Measurements from ENCODE around the gene CLMN. TPM values are rescaled to one million over a fixed set of nuclear protein-coding genes. Genes with fewer than 3 reads are reported as not detected.

CLMN gene
- total and polyA plus RNA-seq, 9 of the 15 experiments (the other 6 are each of a cell fraction or from before 2014, with no cell fraction given), result 0.01 to 0.18 (median 0.07) TPM; not detected in 4

DNA sequence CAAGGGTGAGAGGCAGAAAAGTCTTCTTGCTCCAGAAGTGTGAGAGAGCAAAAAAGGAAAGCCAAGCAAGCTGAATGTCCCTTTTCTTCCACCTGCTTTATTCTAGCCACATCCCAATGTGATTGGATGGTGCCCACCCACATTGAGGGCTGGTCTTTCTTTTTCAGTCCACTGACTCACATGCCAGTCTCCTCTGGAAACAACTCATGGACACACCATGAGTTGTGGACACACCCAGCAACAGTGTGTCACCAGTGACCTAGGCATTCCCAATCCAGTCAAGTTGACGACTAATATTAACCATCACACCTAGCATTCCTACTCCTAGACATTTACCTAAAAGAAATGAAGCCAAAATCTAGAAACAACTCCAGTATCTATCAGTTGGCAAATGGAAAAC, 155.2 kb downstream of the CLMN start:
- ATAC-seq (no peak), FAIRE-seq (no peak), DNase-seq (ENCODE audit: extremely low read depth in 1 of 4, low spot score in 3 of 4) (no peak)
- Histone ChIP-seq H3K27ac (ENCODE audit: extremely low read depth, low read depth, low read length) (no peak overlapping the region), H3K4me1 (replicated peaks in 1 of 2; ENCODE audit: control insufficient read depth in 2 of 2, insufficient read depth in 2 of 2, low read length in 2 of 2) (no peaks in the 10 kb centered on the region), H3K9me1 (ENCODE audit: control insufficient read depth, insufficient read depth, low read length) (no peaks in the 10 kb centered on the region), H2AFZ (ENCODE audit: low read depth, low read length) (no peak overlapping the region), H3K9ac (ENCODE audit: insufficient read depth in 1 of 2, low read depth in 2 of 2, low read length in 2 of 2) (no peak overlapping the region), H3K27me3 (ENCODE audit: control insufficient read depth in 2 of 2, insufficient read depth in 2 of 2, low read length in 2 of 2) (no peaks in the 10 kb centered on the region), H3K9me3 (replicated peaks; ENCODE audit: control insufficient read depth, insufficient read depth, low read depth, low read length) (no peaks in the 10 kb centered on the region), H3K79me2 (ENCODE audit: control insufficient read depth, insufficient read depth, low read length) (no peaks in the 10 kb centered on the region), H3K36me3 (ENCODE audit: control insufficient read depth, insufficient read depth, low read length) (no peaks in the 10 kb centered on the region), H4K20me1 (replicated peaks; ENCODE audit: control insufficient read depth, insufficient read depth, low read length) (no peaks in the 10 kb centered on the region), H3K4me3 (no peak overlapping the region), H3K4me2 (ENCODE audit: insufficient read depth, low read length) (no peak overlapping the region)
- no peak for TF ChIP-seq EP300 (IDR thresholded peaks at IDR 0.05; ENCODE audit: low read length)
- TF ChIP-seq GATA2 (CRISPR knock-in tag; IDR thresholded peaks at IDR 0.05), result no peak
- TF ChIP-seq ZNF830 (CRISPR knock-in tag; IDR thresholded peaks at IDR 0.05), result no peak
- no peak for TF ChIP-seq ZC3H4 (CRISPR knock-in tag; IDR thresholded peaks at IDR 0.05; ENCODE audit: borderline replicate concordance)
- TF ChIP-seq HOXB6 (CRISPR knock-in tag; IDR thresholded peaks at IDR 0.05; ENCODE audit: borderline replicate concordance), result no peak
- in situ Hi-C loops (cut with MboI), result no loop called here
- 0% methylated on average over 1 of the region's 1 CpG for WGBS (ENCODE audit: insufficient coverage, low coverage, missing lambda C conversion rate)
- ChIA-PET POLR2A (no interaction called here), CTCF (ENCODE audit: low intra/inter-chr PET ratio) (no interaction called here)
- intact Hi-C loops (cut with micrococcal nuclease), result no loop called here
- BruUV-seq (replicated peaks), result no TSS peak

DNA sequence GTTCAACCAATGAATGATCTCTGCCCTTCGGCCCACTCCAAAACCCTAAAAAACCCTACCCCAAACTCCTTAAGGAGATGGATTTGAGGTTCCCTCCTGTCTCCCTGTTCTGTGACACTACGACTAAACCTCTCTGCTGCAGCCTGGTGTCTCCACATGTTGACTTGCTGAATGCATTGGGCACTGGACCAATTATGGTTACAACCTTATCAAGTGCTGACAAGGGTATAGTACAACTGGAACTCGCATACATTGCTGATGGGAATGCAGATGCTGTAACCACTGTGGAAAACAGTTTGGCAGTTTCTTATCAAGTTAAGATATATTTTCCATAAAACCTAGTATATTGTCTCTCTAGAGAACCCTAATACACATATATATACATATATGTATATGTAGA, 156.0 kb downstream of the CLMN start:
- no peak overlapping the region for H3K9ac ChIP-seq (ENCODE audit: insufficient read depth in 1 of 2, low read depth in 2 of 2, low read length in 2 of 2)
- H2AFZ ChIP-seq (ENCODE audit: low read depth, low read length), result no peak overlapping the region
- H3K9me3 ChIP-seq (replicated peaks; ENCODE audit: control insufficient read depth, insufficient read depth, low read depth, low read length), result no peaks in the 10 kb centered on the region
- in situ Hi-C loops (cut with MboI), result no loop called here
- no peak for FAIRE-seq
- no peak overlapping the region for H3K27ac ChIP-seq (ENCODE audit: extremely low read depth, low read depth, low read length)
- H3K4me1 ChIP-seq (replicated peaks in 1 of 2; ENCODE audit: control insufficient read depth in 2 of 2, insufficient read depth in 2 of 2, low read length in 2 of 2), result no peaks in the 10 kb centered on the region
- POLR2A ChIA-PET, result no interaction called here
- H4K20me1 ChIP-seq (replicated peaks; ENCODE audit: control insufficient read depth, insufficient read depth, low read length), result no peaks in the 10 kb centered on the region
- no peaks in the 10 kb centered on the region for H3K79me2 ChIP-seq (ENCODE audit: control insufficient read depth, insufficient read depth, low read length)
- BruUV-seq (replicated peaks), result no TSS peak
- ATAC-seq, result no peak
- WGBS (ENCODE audit: insufficient coverage, low coverage, missing lambda C conversion rate), result 7% methylated on average over 3 of the region's 3 CpGs
- no peaks in the 10 kb centered on the region for H3K36me3 ChIP-seq (ENCODE audit: control insufficient read depth, insufficient read depth, low read length)
- CTCF ChIA-PET (ENCODE audit: low intra/inter-chr PET ratio), result no interaction called here
- no peak for DNase-seq (ENCODE audit: extremely low read depth in 1 of 4, low spot score in 3 of 4)
- intact Hi-C loops (cut with micrococcal nuclease), result no loop called here
- H3K4me3 ChIP-seq, result no peak overlapping the region
- H3K9me1 ChIP-seq (ENCODE audit: control insufficient read depth, insufficient read depth, low read length), result no peaks in the 10 kb centered on the region
- H3K27me3 ChIP-seq (ENCODE audit: control insufficient read depth in 2 of 2, insufficient read depth in 2 of 2, low read length in 2 of 2), result no peaks in the 10 kb centered on the region
- no peak overlapping the region for H3K4me2 ChIP-seq (ENCODE audit: insufficient read depth, low read length)
- TF ChIP-seq BRCA1 (IDR thresholded peaks at IDR 0.05) (no peak), BRCA1 (CRISPR knock-in tag; IDR thresholded peaks at IDR 0.05) (no peak), NFRKB (IDR thresholded peaks at IDR 0.05; ENCODE audit: low read depth) (no peak), MECOM (CRISPR knock-in tag; IDR thresholded peaks at IDR 0.05) (no peak), SMAD4 (CRISPR knock-in tag; conservative IDR thresholded peaks at IDR 0.05) (no peak)
- TF ChIP-seq, protein P1, sequence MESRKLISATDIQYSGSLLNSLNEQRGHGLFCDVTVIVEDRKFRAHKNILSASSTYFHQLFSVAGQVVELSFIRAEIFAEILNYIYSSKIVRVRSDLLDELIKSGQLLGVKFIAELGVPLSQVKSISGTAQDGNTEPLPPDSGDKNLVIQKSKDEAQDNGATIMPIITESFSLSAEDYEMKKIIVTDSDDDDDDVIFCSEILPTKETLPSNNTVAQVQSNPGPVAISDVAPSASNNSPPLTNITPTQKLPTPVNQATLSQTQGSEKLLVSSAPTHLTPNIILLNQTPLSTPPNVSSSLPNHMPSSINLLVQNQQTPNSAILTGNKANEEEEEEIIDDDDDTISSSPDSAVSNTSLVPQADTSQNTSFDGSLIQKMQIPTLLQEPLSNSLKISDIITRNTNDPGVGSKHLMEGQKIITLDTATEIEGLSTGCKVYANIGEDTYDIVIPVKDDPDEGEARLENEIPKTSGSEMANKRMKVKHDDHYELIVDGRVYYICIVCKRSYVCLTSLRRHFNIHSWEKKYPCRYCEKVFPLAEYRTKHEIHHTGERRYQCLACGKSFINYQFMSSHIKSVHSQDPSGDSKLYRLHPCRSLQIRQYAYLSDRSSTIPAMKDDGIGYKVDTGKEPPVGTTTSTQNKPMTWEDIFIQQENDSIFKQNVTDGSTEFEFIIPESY (CRISPR knock-in tag; IDR thresholded peaks at IDR 0.05), result no peak
- TF ChIP-seq, protein P2, sequence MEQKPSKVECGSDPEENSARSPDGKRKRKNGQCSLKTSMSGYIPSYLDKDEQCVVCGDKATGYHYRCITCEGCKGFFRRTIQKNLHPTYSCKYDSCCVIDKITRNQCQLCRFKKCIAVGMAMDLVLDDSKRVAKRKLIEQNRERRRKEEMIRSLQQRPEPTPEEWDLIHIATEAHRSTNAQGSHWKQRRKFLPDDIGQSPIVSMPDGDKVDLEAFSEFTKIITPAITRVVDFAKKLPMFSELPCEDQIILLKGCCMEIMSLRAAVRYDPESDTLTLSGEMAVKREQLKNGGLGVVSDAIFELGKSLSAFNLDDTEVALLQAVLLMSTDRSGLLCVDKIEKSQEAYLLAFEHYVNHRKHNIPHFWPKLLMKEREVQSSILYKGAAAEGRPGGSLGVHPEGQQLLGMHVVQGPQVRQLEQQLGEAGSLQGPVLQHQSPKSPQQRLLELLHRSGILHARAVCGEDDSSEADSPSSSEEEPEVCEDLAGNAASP (IDR thresholded peaks at IDR 0.05), result no peak
- TF ChIP-seq, protein P3, sequence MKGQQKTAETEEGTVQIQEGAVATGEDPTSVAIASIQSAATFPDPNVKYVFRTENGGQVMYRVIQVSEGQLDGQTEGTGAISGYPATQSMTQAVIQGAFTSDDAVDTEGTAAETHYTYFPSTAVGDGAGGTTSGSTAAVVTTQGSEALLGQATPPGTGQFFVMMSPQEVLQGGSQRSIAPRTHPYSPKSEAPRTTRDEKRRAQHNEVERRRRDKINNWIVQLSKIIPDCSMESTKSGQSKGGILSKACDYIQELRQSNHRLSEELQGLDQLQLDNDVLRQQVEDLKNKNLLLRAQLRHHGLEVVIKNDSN (CRISPR knock-in tag; IDR thresholded peaks at IDR 0.05), result no peak

Measured in K562 (cell line).